HEK293 (cell line): ENCODE measurements around the gene PDIA5.

Experiments used
- CTCF ChIA-PET: fragments of 350-600 bp; formaldehyde crosslinking; extraction: SDS; loops from one replicate; lab custom pipeline; 2021; ENCODE audit warnings: antibody characterized with exemption; lab: Yijun Ruan, JAX
- POLR2A ChIA-PET: fragments of 300-600 bp; formaldehyde crosslinking; extraction: SDS; loops from one replicate; lab custom pipeline; 2020; ENCODE audit warnings: antibody characterized with exemption, inconsistent platforms; lab: Yijun Ruan, JAX
- H3K27ac ChIP-seq: fragments of 200-500 bp; sonication (Bioruptor generic); 2 replicates; pipeline ENCODE4 v1.5.1; 2014; ENCODE audit warnings: low read depth, low read length, control low read depth, inconsistent platforms; ENCODE audit errors: extremely low read depth
- H3K36me3 ChIP-seq, 2 experiments: fragments of 200-500 bp in 1 of 2; sonication (Bioruptor generic) in 1 of 2; 1 replicate in 1 of 2; 2 replicates in 1 of 2; pipeline ENCODE4 v1.5.1; 2014 to 2017; ENCODE audit warnings: inconsistent platforms in 2 of 2, low read length in 2 of 2; ENCODE audit not compliant: control insufficient read depth in 2 of 2, insufficient read depth in 1 of 2
- H3K4me1 ChIP-seq: fragments of 200-500 bp; sonication (Bioruptor generic); 2 replicates; pipeline ENCODE4 v1.5.1; 2014; ENCODE audit warnings: mild to moderate bottlenecking, low read length, inconsistent platforms; ENCODE audit not compliant: control insufficient read depth, insufficient read depth
- H3K4me3 ChIP-seq: 2 replicates; pipeline ENCODE4 v1.5.1; 2011; ENCODE audit warnings: low read depth, mild to moderate bottlenecking, control low read depth, low read length, moderate library complexity
- H3K9me3 ChIP-seq: fragments of 200-500 bp; sonication (Bioruptor generic); 2 replicates; pipeline ENCODE4 v1.5.1; 2014; ENCODE audit warnings: low read depth, low read length, inconsistent platforms; ENCODE audit not compliant: control insufficient read depth, insufficient read depth
- GLIS1 ChIP-seq: fragments of 450-650 bp; formaldehyde crosslinking; IDR thresholded peaks from 2 replicates; pipeline ENCODE4 v1.5.1; 2016; ENCODE audit warnings: missing biosample characterization, missing genetic modification characterization
- SETDB1 ChIP-seq: IDR thresholded peaks from one replicate; pipeline ENCODE4 v1.6.1; 2017; ENCODE audit warnings: mild to moderate bottlenecking, low read length, moderate library complexity, mixed read lengths; ENCODE audit not compliant: insufficient read length
- SP2 ChIP-seq: fragments of 450-650 bp; formaldehyde crosslinking; IDR thresholded peaks from 2 replicates; pipeline ENCODE4 v1.5.1; 2016; ENCODE audit warnings: missing biosample characterization, missing genetic modification characterization
- TCF7L2 ChIP-seq: IDR thresholded peaks from 2 replicates; pipeline ENCODE4 v1.6.1; 2011; ENCODE audit warnings: low read depth, mild to moderate bottlenecking, inconsistent platforms, low read length, moderate library complexity, borderline replicate concordance
- ZBTB1 ChIP-seq: fragments of 450-650 bp; formaldehyde crosslinking; IDR thresholded peaks from 2 replicates; pipeline ENCODE4 v1.5.1; 2016; ENCODE audit warnings: missing biosample characterization, missing genetic modification characterization
- ZBTB20 ChIP-seq: fragments of 450-650 bp; formaldehyde crosslinking; IDR thresholded peaks from 2 replicates; pipeline ENCODE4 v1.5.1; 2016; ENCODE audit warnings: missing biosample characterization, missing genetic modification characterization
- ZFHX2 ChIP-seq: fragments of 450-650 bp; formaldehyde crosslinking; conservative IDR thresholded peaks from 2 replicates; pipeline ENCODE4 v1.5.1; 2016; ENCODE audit warnings: missing biosample characterization, missing genetic modification characterization
- ZNF114 ChIP-seq: fragments of 450-650 bp; formaldehyde crosslinking; IDR thresholded peaks from 2 replicates; pipeline ENCODE4 v1.5.0; 2017; ENCODE audit warnings: missing biosample characterization, missing genetic modification characterization
- ZNF155 ChIP-seq: fragments of 450-650 bp; formaldehyde crosslinking; IDR thresholded peaks from 2 replicates; pipeline ENCODE4 v1.5.1; 2016; ENCODE audit warnings: missing biosample characterization, missing genetic modification characterization
- ZNF175 ChIP-seq: fragments of 450-650 bp; formaldehyde crosslinking; IDR thresholded peaks from 2 replicates; pipeline ENCODE4 v1.5.1; 2016; ENCODE audit warnings: missing biosample characterization, missing genetic modification characterization
- ZNF23 ChIP-seq: fragments of 450-650 bp; formaldehyde crosslinking; IDR thresholded peaks from 2 replicates; pipeline ENCODE4 v1.5.1; 2016; ENCODE audit warnings: missing biosample characterization, missing genetic modification characterization, borderline replicate concordance
- ZNF248 ChIP-seq: fragments of 450-650 bp; formaldehyde crosslinking; IDR thresholded peaks from 2 replicates; pipeline ENCODE4 v1.5.1; 2017; ENCODE audit warnings: missing biosample characterization, missing genetic modification characterization
- ZNF274 ChIP-seq, 2 experiments: fragments of 200-500 bp in 1 of 2; fragments of 450-650 bp in 1 of 2; sonication (Bioruptor generic) in 1 of 2; formaldehyde crosslinking in 1 of 2; IDR thresholded peaks; 2 replicates each; pipeline versions ENCODE4 v1.5.1 to v1.6.1; 2014 to 2016; ENCODE audit warnings: borderline replicate concordance in 1 of 2, inconsistent platforms in 1 of 2, low read length in 1 of 2, missing biosample characterization in 1 of 2, missing genetic modification characterization in 1 of 2
- ZNF366 ChIP-seq: fragments of 450-650 bp; formaldehyde crosslinking; conservative IDR thresholded peaks from 2 replicates; pipeline ENCODE4 v1.5.1; 2016; ENCODE audit warnings: missing biosample characterization, missing genetic modification characterization
- ZNF624 ChIP-seq: fragments of 450-650 bp; formaldehyde crosslinking; IDR thresholded peaks from 2 replicates; pipeline ENCODE4 v1.5.1; 2017; ENCODE audit warnings: missing biosample characterization, missing genetic modification characterization
- ZNF629 ChIP-seq: fragments of 450-650 bp; formaldehyde crosslinking; IDR thresholded peaks from 2 replicates; pipeline ENCODE4 v1.5.1; 2017; ENCODE audit warnings: missing biosample characterization, missing genetic modification characterization
- ZSCAN30 ChIP-seq: fragments of 450-650 bp; IDR thresholded peaks from 2 replicates; pipeline ENCODE4 v1.5.1; 2018; ENCODE audit warnings: missing biosample characterization, mild to moderate bottlenecking, missing genetic modification characterization, moderate library complexity
- TF ChIP-seq, protein P1 (sequence below): fragments of 450-650 bp; formaldehyde crosslinking; IDR thresholded peaks from 2 replicates; pipeline ENCODE4 v1.5.0; 2017; ENCODE audit warnings: missing biosample characterization, missing genetic modification characterization, borderline replicate concordance
- TF ChIP-seq, protein P2 (sequence below): fragments of 450-650 bp; formaldehyde crosslinking; IDR thresholded peaks from 2 replicates; pipeline ENCODE4 v1.5.1; 2016; ENCODE audit warnings: missing biosample characterization, missing genetic modification characterization
- TF ChIP-seq, protein P3 (sequence below): fragments of 450-650 bp; formaldehyde crosslinking; IDR thresholded peaks from 2 replicates; pipeline ENCODE4 v1.5.1; 2016; ENCODE audit warnings: missing biosample characterization, missing genetic modification characterization
- TF ChIP-seq, protein P4 (sequence below): fragments of 450-650 bp; formaldehyde crosslinking; IDR thresholded peaks from 2 replicates; pipeline ENCODE4 v1.5.1; 2016; ENCODE audit warnings: missing biosample characterization, missing genetic modification characterization
- TF ChIP-seq, protein P5 (sequence below): fragments of 450-650 bp; formaldehyde crosslinking; IDR thresholded peaks from 2 replicates; pipeline ENCODE4 v1.5.1; 2016; ENCODE audit warnings: missing biosample characterization, missing genetic modification characterization

The PDIA5 gene

DNA sequence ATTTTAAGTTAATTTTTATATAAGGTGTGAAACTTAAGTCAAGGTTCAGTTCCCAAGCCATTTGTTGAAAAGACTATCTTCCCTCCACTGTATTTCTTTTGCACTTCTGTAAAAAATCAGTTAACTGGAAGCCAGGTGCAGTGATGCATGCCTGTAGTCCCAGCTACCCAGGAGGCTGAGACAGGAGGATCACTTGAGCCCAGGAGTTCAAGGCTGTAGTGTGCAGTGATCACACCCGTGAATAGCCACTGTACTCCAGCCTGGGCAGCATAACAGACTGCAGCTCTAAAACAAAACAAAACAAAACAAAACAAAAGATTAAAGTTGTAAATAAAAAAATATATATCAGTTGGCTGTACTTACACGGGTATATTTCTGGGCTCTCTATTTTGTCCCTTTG is 101.8 kb downstream of the PDIA5 start (continued):
- TF ChIP-seq SETDB1: no peak
- TF ChIP-seq ZFHX2 (tag by site-specific recombination): no peak
- no peak for TF ChIP-seq ZNF366 (tag by site-specific recombination)
- TF ChIP-seq, all 188 proteins: peak for 0

DNA sequence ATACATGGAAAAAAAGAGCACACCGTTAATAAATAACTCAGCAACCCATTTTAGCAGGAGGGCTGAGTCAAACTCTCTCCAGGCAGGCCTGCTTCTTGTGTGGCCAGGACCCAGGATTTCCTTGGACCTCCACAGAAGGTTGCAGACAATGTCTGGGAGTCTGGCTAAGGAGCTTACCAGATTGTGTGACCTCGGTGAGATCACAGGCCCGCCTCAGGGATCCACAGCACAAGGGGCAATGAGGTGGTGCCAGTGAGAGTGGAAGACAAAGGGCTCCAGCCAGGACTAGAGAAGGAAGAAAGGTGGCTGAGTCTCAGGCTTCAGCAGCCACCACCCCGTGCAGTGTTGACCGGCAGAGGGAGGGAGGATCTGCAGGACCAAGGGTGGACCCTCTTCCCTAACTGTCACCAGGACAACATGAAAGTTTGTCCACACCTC is 102.7 kb downstream of the PDIA5 start:
- Histone ChIP-seq H3K9me3 (no peaks in the 10 kb centered on the region), H3K36me3 (peaks cover 0 to 9% of the 10 kb centered on the region in 2 experiments; a peak in 1 of 3 replicates), H3K4me3 (no peak overlapping the region), H3K4me1 (no peaks in the 10 kb centered on the region), H3K27ac (no peak overlapping the region)
- POLR2A ChIA-PET: no interaction called here
- CTCF ChIA-PET: no interaction called here
- TF ChIP-seq, protein P1, sequence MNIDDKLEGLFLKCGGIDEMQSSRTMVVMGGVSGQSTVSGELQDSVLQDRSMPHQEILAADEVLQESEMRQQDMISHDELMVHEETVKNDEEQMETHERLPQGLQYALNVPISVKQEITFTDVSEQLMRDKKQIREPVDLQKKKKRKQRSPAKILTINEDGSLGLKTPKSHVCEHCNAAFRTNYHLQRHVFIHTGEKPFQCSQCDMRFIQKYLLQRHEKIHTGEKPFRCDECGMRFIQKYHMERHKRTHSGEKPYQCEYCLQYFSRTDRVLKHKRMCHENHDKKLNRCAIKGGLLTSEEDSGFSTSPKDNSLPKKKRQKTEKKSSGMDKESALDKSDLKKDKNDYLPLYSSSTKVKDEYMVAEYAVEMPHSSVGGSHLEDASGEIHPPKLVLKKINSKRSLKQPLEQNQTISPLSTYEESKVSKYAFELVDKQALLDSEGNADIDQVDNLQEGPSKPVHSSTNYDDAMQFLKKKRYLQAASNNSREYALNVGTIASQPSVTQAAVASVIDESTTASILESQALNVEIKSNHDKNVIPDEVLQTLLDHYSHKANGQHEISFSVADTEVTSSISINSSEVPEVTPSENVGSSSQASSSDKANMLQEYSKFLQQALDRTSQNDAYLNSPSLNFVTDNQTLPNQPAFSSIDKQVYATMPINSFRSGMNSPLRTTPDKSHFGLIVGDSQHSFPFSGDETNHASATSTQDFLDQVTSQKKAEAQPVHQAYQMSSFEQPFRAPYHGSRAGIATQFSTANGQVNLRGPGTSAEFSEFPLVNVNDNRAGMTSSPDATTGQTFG: no peak
- TF ChIP-seq ZNF175 (no peak), GLIS1 (tag by site-specific recombination) (peak; percentile 41), ZBTB20 (tag by site-specific recombination) (no peak)

DNA sequence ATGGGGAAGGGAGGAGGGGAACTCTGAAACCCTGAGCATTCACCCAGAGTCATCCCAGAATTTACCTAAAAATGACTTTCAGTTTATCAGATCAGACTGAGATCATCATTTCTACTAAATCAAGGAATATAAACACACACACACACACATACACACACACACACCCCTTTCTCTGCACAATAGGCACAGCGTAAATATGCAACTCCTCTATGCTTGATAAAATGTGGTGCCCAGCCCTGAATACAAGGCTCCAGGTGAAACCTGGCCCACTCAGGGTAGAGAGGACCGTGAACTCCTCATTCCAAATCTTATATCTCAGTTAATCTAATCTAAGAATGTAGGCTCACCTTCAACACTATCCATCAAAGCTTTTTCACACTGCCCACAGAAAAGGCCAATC is 103.1 kb downstream of the PDIA5 start:
- ChIA-PET CTCF (no interaction called here), POLR2A (no interaction called here)

More for the DNA sequence above, 103.1 kb downstream of the PDIA5 start:
- Histone ChIP-seq H3K4me1 (no peaks in the 10 kb centered on the region), H3K27ac (no peak overlapping the region), H3K4me3 (no peak overlapping the region), H3K36me3 (peaks cover 0 to 5% of the 10 kb centered on the region in 2 experiments; a peak in 1 of 3 replicates), H3K9me3 (no peaks in the 10 kb centered on the region)
- TF ChIP-seq ZNF624 (tag by site-specific recombination) (no peak), ZNF274 (IDR thresholded peaks at IDR 0.05; ENCODE audit: low read length) (no peak), ZNF274 (tag by site-specific recombination; IDR thresholded peaks at IDR 0.05; ENCODE audit: borderline replicate concordance) (no peak), ZSCAN30 (tag by site-specific recombination) (no peak), ZNF114 (tag by site-specific recombination) (no peak), ZNF155 (no peak), SP2 (tag by site-specific recombination) (no peak), ZNF248 (no peak), ZBTB1 (tag by site-specific recombination) (no peak), ZNF23 (tag by site-specific recombination) (no peak), ZNF629 (tag by site-specific recombination) (no peak), TCF7L2 (no peak)
- TF ChIP-seq, protein P2, sequence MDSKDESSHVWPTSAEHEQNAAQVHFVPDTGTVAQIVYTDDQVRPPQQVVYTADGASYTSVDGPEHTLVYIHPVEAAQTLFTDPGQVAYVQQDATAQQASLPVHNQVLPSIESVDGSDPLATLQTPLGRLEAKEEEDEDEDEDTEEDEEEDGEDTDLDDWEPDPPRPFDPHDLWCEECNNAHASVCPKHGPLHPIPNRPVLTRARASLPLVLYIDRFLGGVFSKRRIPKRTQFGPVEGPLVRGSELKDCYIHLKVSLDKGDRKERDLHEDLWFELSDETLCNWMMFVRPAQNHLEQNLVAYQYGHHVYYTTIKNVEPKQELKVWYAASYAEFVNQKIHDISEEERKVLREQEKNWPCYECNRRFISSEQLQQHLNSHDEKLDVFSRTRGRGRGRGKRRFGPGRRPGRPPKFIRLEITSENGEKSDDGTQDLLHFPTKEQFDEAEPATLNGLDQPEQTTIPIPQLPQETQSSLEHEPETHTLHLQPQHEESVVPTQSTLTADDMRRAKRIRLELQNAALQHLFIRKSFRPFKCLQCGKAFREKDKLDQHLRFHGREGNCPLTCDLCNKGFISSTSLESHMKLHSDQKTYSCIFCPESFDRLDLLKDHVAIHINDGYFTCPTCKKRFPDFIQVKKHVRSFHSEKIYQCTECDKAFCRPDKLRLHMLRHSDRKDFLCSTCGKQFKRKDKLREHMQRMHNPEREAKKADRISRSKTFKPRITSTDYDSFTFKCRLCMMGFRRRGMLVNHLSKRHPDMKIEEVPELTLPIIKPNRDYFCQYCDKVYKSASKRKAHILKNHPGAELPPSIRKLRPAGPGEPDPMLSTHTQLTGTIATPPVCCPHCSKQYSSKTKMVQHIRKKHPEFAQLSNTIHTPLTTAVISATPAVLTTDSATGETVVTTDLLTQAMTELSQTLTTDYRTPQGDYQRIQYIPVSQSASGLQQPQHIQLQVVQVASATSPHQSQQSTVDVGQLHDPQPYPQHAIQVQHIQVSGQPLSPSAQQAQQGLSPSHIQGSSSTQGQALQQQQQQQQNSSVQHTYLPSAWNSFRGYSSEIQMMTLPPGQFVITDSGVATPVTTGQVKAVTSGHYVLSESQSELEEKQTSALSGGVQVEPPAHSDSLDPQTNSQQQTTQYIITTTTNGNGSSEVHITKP (tag by site-specific recombination): no peak
- TF ChIP-seq, protein P3, sequence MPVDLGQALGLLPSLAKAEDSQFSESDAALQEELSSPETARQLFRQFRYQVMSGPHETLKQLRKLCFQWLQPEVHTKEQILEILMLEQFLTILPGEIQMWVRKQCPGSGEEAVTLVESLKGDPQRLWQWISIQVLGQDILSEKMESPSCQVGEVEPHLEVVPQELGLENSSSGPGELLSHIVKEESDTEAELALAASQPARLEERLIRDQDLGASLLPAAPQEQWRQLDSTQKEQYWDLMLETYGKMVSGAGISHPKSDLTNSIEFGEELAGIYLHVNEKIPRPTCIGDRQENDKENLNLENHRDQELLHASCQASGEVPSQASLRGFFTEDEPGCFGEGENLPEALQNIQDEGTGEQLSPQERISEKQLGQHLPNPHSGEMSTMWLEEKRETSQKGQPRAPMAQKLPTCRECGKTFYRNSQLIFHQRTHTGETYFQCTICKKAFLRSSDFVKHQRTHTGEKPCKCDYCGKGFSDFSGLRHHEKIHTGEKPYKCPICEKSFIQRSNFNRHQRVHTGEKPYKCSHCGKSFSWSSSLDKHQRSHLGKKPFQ: no peak
- TF ChIP-seq, protein P4, sequence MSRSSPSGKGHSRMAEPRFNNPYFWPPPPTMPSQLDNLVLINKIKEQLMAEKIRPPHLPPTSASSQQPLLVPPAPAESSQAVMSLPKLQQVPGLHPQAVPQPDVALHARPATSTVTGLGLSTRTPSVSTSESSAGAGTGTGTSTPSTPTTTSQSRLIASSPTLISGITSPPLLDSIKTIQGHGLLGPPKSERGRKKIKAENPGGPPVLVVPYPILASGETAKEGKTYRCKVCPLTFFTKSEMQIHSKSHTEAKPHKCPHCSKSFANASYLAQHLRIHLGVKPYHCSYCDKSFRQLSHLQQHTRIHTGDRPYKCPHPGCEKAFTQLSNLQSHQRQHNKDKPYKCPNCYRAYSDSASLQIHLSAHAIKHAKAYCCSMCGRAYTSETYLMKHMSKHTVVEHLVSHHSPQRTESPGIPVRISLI (tag by site-specific recombination): no peak
- TF ChIP-seq, protein P5, sequence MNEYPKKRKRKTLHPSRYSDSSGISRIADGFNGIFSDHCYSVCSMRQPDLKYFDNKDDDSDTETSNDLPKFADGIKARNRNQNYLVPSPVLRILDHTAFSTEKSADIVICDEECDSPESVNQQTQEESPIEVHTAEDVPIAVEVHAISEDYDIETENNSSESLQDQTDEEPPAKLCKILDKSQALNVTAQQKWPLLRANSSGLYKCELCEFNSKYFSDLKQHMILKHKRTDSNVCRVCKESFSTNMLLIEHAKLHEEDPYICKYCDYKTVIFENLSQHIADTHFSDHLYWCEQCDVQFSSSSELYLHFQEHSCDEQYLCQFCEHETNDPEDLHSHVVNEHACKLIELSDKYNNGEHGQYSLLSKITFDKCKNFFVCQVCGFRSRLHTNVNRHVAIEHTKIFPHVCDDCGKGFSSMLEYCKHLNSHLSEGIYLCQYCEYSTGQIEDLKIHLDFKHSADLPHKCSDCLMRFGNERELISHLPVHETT (tag by site-specific recombination): no peak
